ENCODE results near the gene ERN2.

Gene ERN2

GRCh38 chr16:23716484-23716883 is 3.5 kb upstream of the ERN2 start:
- no peak for DNase-seq

- no peak for DNase-seq
These were observed 1.2 kb downstream of the ERN2 start for GRCh38 chr16:23711785-23712184.

GRCh38 chr16:23710504-23710903 is 2.5 kb downstream of the ERN2 start:
- no peak for DNase-seq

GRCh38 chr16:23710008-23710407 is 3.0 kb downstream of the ERN2 start:
- DNase-seq, result no peak

- no peak for DNase-seq
These were observed 3.5 kb downstream of the ERN2 start for GRCh38 chr16:23709536-23709935.

GRCh38 chr16:23706439-23706838 is 6.6 kb downstream of the ERN2 start:
- no peak for DNase-seq

- no peak for DNase-seq
These were observed 7.5 kb downstream of the ERN2 start for GRCh38 chr16:23705517-23705902.

GRCh38 chr16:23704772-23705516 is 8.1 kb downstream of the ERN2 start:
- DNase-seq, result no peak

- no peak for DNase-seq
These were observed 10.1 kb downstream of the ERN2 start for GRCh38 chr16:23702951-23703350.

GRCh38 chr16:23701045-23701444 is 12.0 kb downstream of the ERN2 start:
- no peak for DNase-seq

GRCh38 chr16:23700509-23700908 is 12.5 kb downstream of the ERN2 start:
- DNase-seq, result no peak

- DNase-seq, result no peak
These were observed 12.9 kb downstream of the ERN2 start for GRCh38 chr16:23700093-23700492.

GRCh38 chr16:23699100-23699499 is 13.9 kb downstream of the ERN2 start:
- DNase-seq, result no peak

- no peak for DNase-seq
These were observed 17.3 kb downstream of the ERN2 start for GRCh38 chr16:23695756-23696155.

GRCh38 chr16:23694644-23695373 is 18.2 kb downstream of the ERN2 start:
- DNase-seq, result no peak

- DNase-seq, result no peak
These were observed 18.8 kb downstream of the ERN2 start for GRCh38 chr16:23694265-23694643.

- no peak for DNase-seq
These were observed 20.7 kb downstream of the ERN2 start for GRCh38 chr16:23692190-23692837.

- DNase-seq, result no peak
These were observed 21.4 kb downstream of the ERN2 start for GRCh38 chr16:23691483-23692189.

- no peak for DNase-seq
These were observed 22.1 kb downstream of the ERN2 start for GRCh38 chr16:23690771-23691482.

- no peak for DNase-seq
These were observed 23.4 kb downstream of the ERN2 start for GRCh38 chr16:23689442-23690187.

GRCh38 chr16:23687034-23687808 is 25.8 kb downstream of the ERN2 start:
- no peak for DNase-seq

All from DMS153 (cell line).